Esophagus squamous epithelium (tissue), 4 donors: ENCODE measurements around the gene DDR2.

Experiments
- CTCF ChIP-seq, 6 experiments: fragments of 450-650 bp in 4 of 6; fragments of 200-600 bp in 2 of 6; sonication (generic) in 2 of 6; IDR thresholded peaks; one replicate each; pipeline ENCODE4 v1.5.1; 2016 to 2019; ENCODE audit warnings: antibody characterized with exemption in 6 of 6, mild to moderate bottlenecking in 4 of 6, moderate library complexity in 4 of 6
- POLR2A ChIP-seq, 4 donors: fragments of 450-650 bp; IDR thresholded peaks; one replicate each; pipeline ENCODE4 v1.6.1; 2017; ENCODE audit warnings: antibody characterized with exemption in 4 of 4, mild to moderate bottlenecking in 4 of 4, moderate library complexity in 3 of 4

- TF ChIP-seq CTCF (IDR thresholded peaks at IDR 0.05) (no peak), POLR2A (IDR thresholded peaks at IDR 0.05) (no peak)
Observed at GRCh38 chr1:162671664-162672410, 39.6 kb downstream of the DDR2 start.
